PC-3 (cell line): ENCODE results near the gene GRB10. TPM values are rescaled to one million over a fixed set of nuclear protein-coding genes. Genes with fewer than 3 reads are reported as not detected.
A peak's percentile ranks its signal among the peaks of the same experiment; 100 is the strongest.

Experiments used
- ATAC-seq: fragments of 200-7000 bp; cut with Tn5 transposase; 2 replicates; pipeline ENCODE4 v1.9.1; 2020; ENCODE audit warnings: mild to moderate bottlenecking, moderate library complexity
- BruUV-seq: library from RNA; stranded (reverse); fragments of 400-500 nt; replicated peaks from 2 replicates; lab custom pipeline; 2021; lab: Mats Ljungman, UMichigan
- CTCF ChIA-PET: fragments of 300-600 bp; sonication (Branson Sonifier 250); formaldehyde crosslinking; loops from one replicate; lab custom pipeline; 2022; ENCODE audit warnings: antibody characterized with exemption; lab: Charles Lee
- POLR2A ChIA-PET: fragments of 300-600 bp; sonication (Branson Sonifier 250); formaldehyde crosslinking; loops from one replicate; lab custom pipeline; 2022; ENCODE audit warnings: antibody characterized with exemption; ENCODE audit not compliant: unreplicated experiment; lab: Charles Lee
- DNase-seq: peaks from one replicate; pipeline ENCODE4 v3.0.0-alpha.2; 2015
- H2AFZ ChIP-seq: fragments of 300-600 bp; sonication (generic); 2 replicates; pipeline ENCODE4 v1.6.0; 2016; ENCODE audit warnings: antibody characterized with exemption, low read length
- H3F3A ChIP-seq: fragments of 300-600 bp; sonication (generic); one replicate; pipeline ENCODE4 v1.6.0; 2017; ENCODE audit warnings: antibody characterized with exemption, low read length, control low read depth, mild to moderate bottlenecking; ENCODE audit not compliant: unreplicated experiment
- H3K27ac ChIP-seq: fragments of 300-600 bp; sonication (generic); 2 replicates; pipeline ENCODE4 v1.5.1; 2016; ENCODE audit warnings: mild to moderate bottlenecking, low read length
- H3K27me3 ChIP-seq: fragments of 300-600 bp; sonication (generic); 2 replicates; pipeline ENCODE4 v1.6.1; 2016; ENCODE audit warnings: low read length, mixed read lengths
- H3K36me3 ChIP-seq: fragments of 300-600 bp; sonication (generic); 2 replicates; pipeline ENCODE4 v1.6.1; 2016; ENCODE audit warnings: low read depth, mixed run types, low read length, mixed read lengths
- H3K4me1 ChIP-seq: fragments of 300-600 bp; sonication (generic); 2 replicates; pipeline ENCODE4 v1.5.1; 2016; ENCODE audit warnings: low read length; ENCODE audit not compliant: insufficient read depth
- H3K4me2 ChIP-seq: fragments of 300-600 bp; sonication (generic); 2 replicates; pipeline ENCODE4 v1.6.0; 2016; ENCODE audit warnings: low read length
- H3K4me3 ChIP-seq: fragments of 300-600 bp; sonication (generic); 2 replicates; pipeline ENCODE4 v1.5.1; 2016; ENCODE audit warnings: mild to moderate bottlenecking, low read length, mixed read lengths
- H3K79me2 ChIP-seq: fragments of 300-600 bp; sonication (generic); 2 replicates; pipeline ENCODE4 v1.6.1; 2017; ENCODE audit warnings: low read length, mixed read lengths
- H3K9ac ChIP-seq: fragments of 300-600 bp; sonication (generic); 2 replicates; pipeline ENCODE4 v1.6.0; 2016; ENCODE audit warnings: mild to moderate bottlenecking, low read length
- H3K9me2 ChIP-seq: fragments of 300-600 bp; sonication (generic); replicated peaks from 2 replicates; pipeline ENCODE4 v1.6.1; 2016; ENCODE audit warnings: mixed run types, low read length, mixed read lengths
- H3K9me3 ChIP-seq: fragments of 300-600 bp; sonication (generic); 2 replicates; pipeline ENCODE4 v1.6.1; 2016; ENCODE audit warnings: low read length, mixed read lengths
- H4K20me1 ChIP-seq: fragments of 300-600 bp; sonication (generic); 2 replicates; pipeline ENCODE4 v1.6.1; 2016; ENCODE audit warnings: low read length, mixed read lengths
- EZH2 ChIP-seq: fragments of 300-600 bp; sonication (generic); IDR thresholded peaks from one replicate; pipeline ENCODE4 v1.6.1; 2017; ENCODE audit warnings: antibody characterized with exemption, mild to moderate bottlenecking, low read length; ENCODE audit not compliant: unreplicated experiment
- EZH2phosphoT487 ChIP-seq: fragments of 300-600 bp; sonication (generic); IDR thresholded peaks from 2 replicates; pipeline ENCODE4 v1.6.1; 2018; ENCODE audit warnings: mild to moderate bottlenecking, antibody characterized with exemption, low read length, borderline replicate concordance
- intact Hi-C: fragments of 100-400 bp; cut with micrococcal nuclease; formaldehyde crosslinking; loops from 2 replicates; pipeline ENCODE4 v1.9.0; 2023
- total RNA-seq: library from RNA; depleted of rRNA; stranded (reverse); fragments of >200 nt; gene quantifications from 2 replicates; pipeline ENCODE4 v1.2.3, GENCODE V29; 2014
- TF ChIP-seq, protein P1 (sequence below): fragments of 300-600 bp; sonication (generic); conservative IDR thresholded peaks from 2 replicates; pipeline ENCODE4 v1.5.1; 2017; ENCODE audit warnings: antibody characterized with exemption, low read depth, mild to moderate bottlenecking, low read length

The GRB10 gene
- total RNA-seq, 1 experiment from 2014 or later: 61.3 TPM

DNA sequence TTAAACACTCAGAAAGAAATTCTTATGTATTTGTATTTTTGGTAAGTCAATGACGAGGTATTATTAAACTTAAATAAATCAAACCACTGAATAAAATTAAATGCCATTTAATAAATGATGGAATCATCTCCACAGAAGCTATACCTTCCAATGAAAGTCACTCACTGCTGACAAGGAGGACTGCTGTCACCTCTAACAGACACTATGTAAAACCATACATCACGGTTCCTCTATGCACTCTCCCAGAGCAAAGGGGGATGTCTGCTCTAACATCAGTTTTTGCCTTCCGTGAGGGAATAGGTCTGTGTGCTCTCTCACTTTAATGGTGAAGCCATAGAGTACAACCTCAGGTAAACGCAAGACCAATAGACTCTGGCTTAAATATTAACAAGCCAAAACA lies 117.8 kb downstream of the GRB10 start:
- ATAC-seq: peak; percentile 52
- Histone ChIP-seq H3K79me2 (peaks cover 6% of the 10 kb centered on the region; the same call in 1 of the 2 replicates), H3K4me1 (peaks cover 23% of the 10 kb centered on the region), H3K4me3 (peak overlapping the region; percentile 15; the same call in 1 of the 2 replicates), H3K27ac (peak overlapping the region; percentile 83), H3F3A (no peaks in the 10 kb centered on the region), H3K9ac (peak overlapping the region; percentile 45), H3K4me2 (peak overlapping the region; percentile 71), H3K9me2 (no peaks in the 10 kb centered on the region), H2AFZ (no peak overlapping the region), H3K9me3 (no peaks in the 10 kb centered on the region), H3K27me3 (no peaks in the 10 kb centered on the region), H4K20me1 (peaks cover 5% of the 10 kb centered on the region; the same call in 1 of the 2 replicates), H3K36me3 (peaks cover 15% of the 10 kb centered on the region; the same call in 1 of the 2 replicates)
- ChIA-PET CTCF (interaction anchor here (0.5 to 0.6 kb wide), 2 partner anchors 47 to 476 kb away, joined by 3 to 4 read pairs; no protein-coding TSS in a partner anchor), POLR2A (no interaction called here)
- DNase-seq: no peak
- no TSS peak for BruUV-seq
- no peak for TF ChIP-seq EZH2phosphoT487
- TF ChIP-seq, protein P1, sequence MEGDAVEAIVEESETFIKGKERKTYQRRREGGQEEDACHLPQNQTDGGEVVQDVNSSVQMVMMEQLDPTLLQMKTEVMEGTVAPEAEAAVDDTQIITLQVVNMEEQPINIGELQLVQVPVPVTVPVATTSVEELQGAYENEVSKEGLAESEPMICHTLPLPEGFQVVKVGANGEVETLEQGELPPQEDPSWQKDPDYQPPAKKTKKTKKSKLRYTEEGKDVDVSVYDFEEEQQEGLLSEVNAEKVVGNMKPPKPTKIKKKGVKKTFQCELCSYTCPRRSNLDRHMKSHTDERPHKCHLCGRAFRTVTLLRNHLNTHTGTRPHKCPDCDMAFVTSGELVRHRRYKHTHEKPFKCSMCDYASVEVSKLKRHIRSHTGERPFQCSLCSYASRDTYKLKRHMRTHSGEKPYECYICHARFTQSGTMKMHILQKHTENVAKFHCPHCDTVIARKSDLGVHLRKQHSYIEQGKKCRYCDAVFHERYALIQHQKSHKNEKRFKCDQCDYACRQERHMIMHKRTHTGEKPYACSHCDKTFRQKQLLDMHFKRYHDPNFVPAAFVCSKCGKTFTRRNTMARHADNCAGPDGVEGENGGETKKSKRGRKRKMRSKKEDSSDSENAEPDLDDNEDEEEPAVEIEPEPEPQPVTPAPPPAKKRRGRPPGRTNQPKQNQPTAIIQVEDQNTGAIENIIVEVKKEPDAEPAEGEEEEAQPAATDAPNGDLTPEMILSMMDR: no peak
- no peak for TF ChIP-seq EZH2
- intact Hi-C loops: loop anchor here (1.0 kb wide), 1 partner anchor 55 kb away; no protein-coding TSS in a partner anchor

DNA sequence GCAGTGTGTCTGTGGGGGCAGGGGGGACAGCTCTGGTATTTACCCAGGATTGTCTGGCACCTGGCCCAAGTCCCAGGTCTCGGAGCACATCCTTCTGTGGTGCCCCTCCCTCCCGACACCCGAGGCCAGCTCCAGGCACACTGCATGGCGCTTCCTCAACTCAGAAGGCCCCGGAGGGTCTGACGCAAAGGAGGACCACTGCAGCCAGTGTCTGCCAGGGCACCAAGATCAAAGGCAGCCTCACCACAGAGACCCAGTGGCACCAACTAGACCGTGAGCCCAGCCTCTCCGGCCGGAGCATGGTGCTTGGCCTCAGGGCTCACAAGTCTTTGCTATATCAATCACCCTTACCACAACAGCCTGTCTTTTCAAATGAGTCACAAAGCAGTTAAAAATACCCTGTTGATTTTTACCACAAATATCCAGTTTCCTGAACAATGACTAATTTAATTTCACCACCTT lies 118.2 kb downstream of the GRB10 start:
- ATAC-seq: peak; percentile 98
- DNase-seq: peak; percentile 85
- peak; percentile 81 for TF ChIP-seq EZH2phosphoT487
- TF ChIP-seq, protein P1: no peak
- Histone ChIP-seq H3K79me2 (peaks cover 6% of the 10 kb centered on the region; the same call in 1 of the 2 replicates), H3K9me2 (no peaks in the 10 kb centered on the region), H3K4me1 (peaks cover 23% of the 10 kb centered on the region), H3F3A (no peaks in the 10 kb centered on the region), H3K9me3 (no peaks in the 10 kb centered on the region), H3K4me3 (no peak overlapping the region), H3K9ac (peak overlapping the region; percentile 12; the same call in 1 of the 2 replicates), H3K36me3 (peaks cover 12% of the 10 kb centered on the region; the same call in 1 of the 2 replicates), H4K20me1 (peaks cover 5% of the 10 kb centered on the region; the same call in 1 of the 2 replicates), H2AFZ (no peak overlapping the region), H3K27ac (peak overlapping the region; percentile 83), H3K27me3 (no peaks in the 10 kb centered on the region), H3K4me2 (peak overlapping the region; percentile 71)
- intact Hi-C loops: loop anchor here (1.0 kb wide), 1 partner anchor 54 kb away; no protein-coding TSS in a partner anchor
- BruUV-seq: no TSS peak
- ChIA-PET CTCF (interaction anchor here (0.6 kb wide), 1 partner anchor 477 kb away, joined by 3 read pairs; no protein-coding TSS in a partner anchor), POLR2A (no interaction called here)
